ENCODE measurements around the gene YAE1. TPM values are rescaled to one million over a fixed set of nuclear protein-coding genes. Genes with fewer than 3 reads are reported as not detected.
A peak's percentile ranks its signal among the peaks of the same experiment; 100 is the strongest.

Gene YAE1
- total and polyA plus RNA-seq, 5 donors, result 21.4 to 30.9 (median 23.2) TPM

DNA sequence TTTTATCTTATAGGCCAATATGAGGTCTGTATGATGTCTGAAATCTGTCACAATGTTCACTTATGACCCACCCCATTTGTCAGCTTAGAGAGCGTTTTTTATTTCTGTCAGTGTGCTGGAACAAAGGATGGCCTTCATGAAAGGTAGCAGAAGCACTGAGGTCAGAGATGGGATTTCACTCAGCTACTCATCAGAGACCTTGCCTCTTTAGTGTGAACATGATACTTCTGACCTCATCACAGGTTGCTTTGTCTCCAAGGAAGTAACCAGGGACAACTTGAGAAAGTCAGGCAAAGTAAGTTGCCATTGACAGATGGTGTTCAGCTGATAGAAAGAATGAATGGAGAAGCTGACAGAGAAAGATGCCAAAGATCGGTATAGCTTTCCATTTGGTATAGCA, 16.3 kb downstream of the YAE1 start:
- no peak overlapping the region for H3K4me3 ChIP-seq (ENCODE audit: low read length)
- ATAC-seq (no peak), DNase-seq (no peak)
- WGBS, result 90% methylated on average over 2 of the region's 2 CpGs
- H3K27me3 ChIP-seq (ENCODE audit: control insufficient read depth, insufficient read depth), result no peaks in the 10 kb centered on the region
- no peaks in the 10 kb centered on the region for H3K9me3 ChIP-seq (ENCODE audit: control insufficient read depth, low read length)
- H3K4me1 ChIP-seq (ENCODE audit: control insufficient read depth, insufficient read depth, low read length), result no peaks in the 10 kb centered on the region
- intact Hi-C loops (cut with DNase I), result loop anchor here in 1 of 4 donors (5.0 kb wide), 1 partner anchor 165 kb away; no protein-coding TSS in a partner anchor
- H3K27ac ChIP-seq (ENCODE audit: low read length), result no peak overlapping the region

DNA sequence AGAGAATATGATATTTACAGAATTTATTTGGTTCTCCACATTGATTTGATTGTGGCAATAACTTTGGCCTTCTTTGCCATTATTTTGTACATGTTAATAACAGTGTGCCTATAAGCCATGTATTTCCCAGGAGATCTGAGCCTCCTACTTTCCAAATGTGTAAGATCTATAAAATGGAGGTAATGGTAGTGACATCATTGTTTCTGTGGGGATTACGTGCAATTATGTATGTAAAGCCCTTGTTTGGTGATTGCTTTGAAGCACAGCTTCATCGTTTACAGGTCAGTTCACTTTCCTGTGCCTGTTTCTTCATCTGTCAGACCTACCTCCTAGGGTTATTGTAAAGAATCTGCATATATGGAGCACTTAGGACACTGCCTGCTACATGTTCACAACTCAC, 17.3 kb downstream of the YAE1 start:
- DNase-seq (no peak), ATAC-seq (no peak)
- intact Hi-C loops (cut with DNase I), result loop anchor here in 1 of 4 donors (5.0 kb wide), 1 partner anchor 164 kb away; no protein-coding TSS in a partner anchor
- H3K27ac ChIP-seq (ENCODE audit: low read length), result no peak overlapping the region
- no peaks in the 10 kb centered on the region for H3K27me3 ChIP-seq (ENCODE audit: control insufficient read depth, insufficient read depth)
- no peaks in the 10 kb centered on the region for H3K9me3 ChIP-seq (ENCODE audit: control insufficient read depth, low read length)
- WGBS, result 82% methylated on average over 2 of the region's 2 CpGs
- H3K4me1 ChIP-seq (ENCODE audit: control insufficient read depth, insufficient read depth, low read length), result no peaks in the 10 kb centered on the region
- H3K4me3 ChIP-seq (ENCODE audit: low read length), result no peak overlapping the region

DNA sequence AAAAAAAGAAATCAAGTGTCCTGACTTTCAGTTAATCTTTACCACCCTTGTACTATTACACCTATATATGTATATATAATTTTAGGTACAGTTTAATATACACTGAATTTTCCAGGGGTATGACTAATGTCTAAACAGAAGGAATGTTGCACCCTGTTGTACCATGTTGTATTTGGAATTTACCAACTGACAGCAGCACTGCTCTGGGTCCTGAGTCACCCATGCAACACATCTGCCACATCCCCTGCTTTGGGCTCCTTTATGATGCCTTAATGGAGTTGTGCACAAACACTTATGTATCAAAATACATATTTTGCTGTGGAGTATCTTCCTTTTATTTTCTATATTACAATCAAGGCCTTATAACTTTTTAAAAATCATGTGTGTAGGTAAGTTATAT, 21.2 kb downstream of the YAE1 start:
- intact Hi-C loops (cut with DNase I), result no loop called here
- peaks cover 2% of the 10 kb centered on the region for H3K4me1 ChIP-seq (ENCODE audit: control insufficient read depth, insufficient read depth, low read length)
- H3K27ac ChIP-seq (ENCODE audit: low read length), result no peak overlapping the region
- no peak for ATAC-seq
- no peaks in the 10 kb centered on the region for H3K27me3 ChIP-seq (ENCODE audit: control insufficient read depth, insufficient read depth)
- no peaks in the 10 kb centered on the region for H3K9me3 ChIP-seq (ENCODE audit: control insufficient read depth, low read length)
- DNase-seq, result no peak
- H3K4me3 ChIP-seq (ENCODE audit: low read length), result no peak overlapping the region

DNA sequence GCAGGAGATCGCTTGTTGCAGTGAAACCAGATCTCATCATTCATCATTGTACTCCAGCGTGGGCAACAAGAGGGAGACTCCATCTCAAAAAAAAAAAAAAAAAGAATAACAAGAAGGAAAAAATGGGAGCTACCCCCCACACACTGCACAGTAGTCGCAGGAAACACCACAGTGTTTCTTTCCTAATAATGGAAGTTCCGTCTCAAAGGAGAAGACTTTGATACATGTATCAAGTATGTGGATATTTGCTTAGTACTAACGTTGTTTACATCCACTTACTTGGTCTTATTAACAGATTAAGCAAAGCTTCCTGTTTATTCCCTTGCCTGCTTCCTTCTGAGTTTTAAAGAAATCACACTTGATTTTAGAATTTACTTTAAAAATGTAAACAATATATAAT, 22.2 kb downstream of the YAE1 start:
- peaks cover 2% of the 10 kb centered on the region for H3K4me1 ChIP-seq (ENCODE audit: control insufficient read depth, insufficient read depth, low read length)
- WGBS, result 63% methylated on average over 5 of the region's 5 CpGs
- H3K27ac ChIP-seq (ENCODE audit: low read length), result no peak overlapping the region
- no peaks in the 10 kb centered on the region for H3K9me3 ChIP-seq (ENCODE audit: control insufficient read depth, low read length)
- ATAC-seq, result no peak
- DNase-seq, result no peak
- H3K27me3 ChIP-seq (ENCODE audit: control insufficient read depth, insufficient read depth), result no peaks in the 10 kb centered on the region
- intact Hi-C loops (cut with DNase I), result no loop called here
- no peak overlapping the region for H3K4me3 ChIP-seq (ENCODE audit: low read length)

DNA sequence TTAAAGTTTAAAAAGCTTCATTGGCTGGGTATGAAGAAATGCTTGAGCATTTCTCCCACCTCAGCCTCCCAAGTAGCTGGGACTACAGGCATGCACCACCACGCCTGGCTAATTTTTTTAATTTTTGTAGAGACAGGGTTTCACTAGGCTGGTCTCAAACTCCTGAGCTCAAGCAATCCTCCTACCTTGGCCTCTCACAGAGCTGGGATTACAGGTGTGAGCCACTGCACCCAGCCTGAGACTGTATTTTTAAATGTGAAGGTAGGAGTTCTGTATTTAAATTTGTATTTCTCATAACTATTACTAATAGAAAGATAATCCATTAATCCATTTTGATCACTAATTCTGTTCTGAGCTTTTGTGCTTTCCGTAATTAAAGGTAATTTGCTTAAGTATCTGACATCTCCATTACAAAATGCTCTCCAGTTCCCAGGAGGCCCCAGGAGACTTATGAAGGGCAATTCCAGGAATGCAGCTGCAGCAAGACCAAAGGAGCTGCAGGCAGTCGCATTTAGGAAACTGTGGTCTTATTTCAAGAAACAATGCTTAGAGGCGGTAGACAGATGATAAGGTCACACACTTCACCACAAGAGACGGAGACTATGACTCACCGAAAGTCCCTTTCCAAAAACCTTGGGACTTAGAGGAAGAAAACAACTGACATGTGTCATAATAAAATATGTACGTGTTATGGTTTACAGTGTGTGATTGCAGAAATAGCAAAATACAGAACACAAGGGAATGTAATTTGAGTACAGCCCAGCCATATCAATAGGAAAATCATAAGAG, 23.3 kb downstream of the YAE1 start:
- H3K27me3 ChIP-seq (ENCODE audit: control insufficient read depth, insufficient read depth), result no peaks in the 10 kb centered on the region
- 36% methylated on average over 7 of the region's 7 CpGs for WGBS
- peak; percentile 56 to 89 for ATAC-seq
- peaks cover 2% of the 10 kb centered on the region for H3K4me1 ChIP-seq (ENCODE audit: control insufficient read depth, insufficient read depth, low read length)
- no peaks in the 10 kb centered on the region for H3K9me3 ChIP-seq (ENCODE audit: control insufficient read depth, low read length)
- DNase-seq, result no peak
- no peak overlapping the region for H3K4me3 ChIP-seq (ENCODE audit: low read length)
- intact Hi-C loops (cut with DNase I), result no loop called here
- H3K27ac ChIP-seq (ENCODE audit: low read length), result no peak overlapping the region

DNA sequence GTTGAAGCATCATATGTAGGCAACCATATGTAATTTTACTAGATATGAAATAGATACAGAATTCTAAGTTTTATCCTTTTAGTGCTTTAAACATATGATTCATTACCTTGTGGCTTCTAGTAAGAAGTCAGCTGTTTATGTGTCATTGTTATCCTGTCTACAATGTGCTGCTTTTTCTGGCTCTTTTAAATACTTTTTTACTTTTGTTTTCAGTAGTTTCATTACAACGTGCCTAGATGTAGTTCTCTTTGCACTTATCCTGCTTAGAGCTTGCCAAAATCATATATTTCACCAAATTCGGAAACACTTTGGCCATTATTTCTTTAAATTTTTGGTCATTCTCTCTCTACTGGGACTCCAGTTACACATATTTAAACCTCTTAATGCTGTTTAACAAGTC, 26.4 kb downstream of the YAE1 start:
- DNase-seq (no peak), ATAC-seq (no peak)
- no peaks in the 10 kb centered on the region for H3K9me3 ChIP-seq (ENCODE audit: control insufficient read depth, low read length)
- no peaks in the 10 kb centered on the region for H3K27me3 ChIP-seq (ENCODE audit: control insufficient read depth, insufficient read depth)
- no peak overlapping the region for H3K4me3 ChIP-seq (ENCODE audit: low read length)
- intact Hi-C loops (cut with DNase I), result no loop called here
- WGBS, result 58% methylated on average over 2 of the region's 2 CpGs
- no peak overlapping the region for H3K27ac ChIP-seq (ENCODE audit: low read length)
- H3K4me1 ChIP-seq (ENCODE audit: control insufficient read depth, insufficient read depth, low read length), result peaks cover 2% of the 10 kb centered on the region

DNA sequence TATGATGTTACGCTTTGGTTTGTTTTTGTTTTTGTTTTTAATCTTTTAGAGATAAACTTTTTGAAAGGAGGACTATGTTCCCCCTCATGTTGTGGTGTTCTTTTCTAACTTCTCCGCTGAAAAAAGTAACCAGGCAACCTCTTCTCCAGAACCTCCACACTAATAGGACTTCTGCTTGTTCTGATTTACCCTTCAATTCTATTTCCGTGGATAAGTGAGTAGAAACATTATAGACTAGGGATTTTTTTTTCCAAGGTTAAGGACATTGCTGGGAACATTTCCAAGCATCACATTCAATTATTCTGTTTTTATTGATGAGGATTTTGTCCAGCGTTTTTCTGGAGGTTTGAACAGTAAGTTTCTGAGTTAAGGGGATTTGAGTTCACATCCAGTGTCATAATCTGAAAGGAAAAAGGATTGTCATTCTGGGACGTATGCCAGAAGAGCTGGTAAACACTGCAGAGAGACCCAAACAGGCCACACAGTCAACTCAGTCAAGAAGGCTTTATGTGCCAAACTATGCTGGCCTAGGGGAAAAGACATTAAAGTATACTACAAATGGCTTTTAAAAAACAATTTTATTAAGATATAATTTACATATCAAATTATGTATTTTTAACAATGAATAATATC, 28.9 kb downstream of the YAE1 start:
- DNase-seq, result no peak
- intact Hi-C loops (cut with DNase I), result no loop called here
- no peaks in the 10 kb centered on the region for H3K4me1 ChIP-seq (ENCODE audit: control insufficient read depth, insufficient read depth, low read length)
- WGBS, result 45% methylated on average over 5 of the region's 5 CpGs
- no peak overlapping the region for H3K27ac ChIP-seq (ENCODE audit: low read length)
- no peaks in the 10 kb centered on the region for H3K9me3 ChIP-seq (ENCODE audit: control insufficient read depth, low read length)
- H3K4me3 ChIP-seq (ENCODE audit: low read length), result no peak overlapping the region
- ATAC-seq, result peak in 1 of 2 donors; percentile 76
- H3K27me3 ChIP-seq (ENCODE audit: control insufficient read depth, insufficient read depth), result no peaks in the 10 kb centered on the region

DNA sequence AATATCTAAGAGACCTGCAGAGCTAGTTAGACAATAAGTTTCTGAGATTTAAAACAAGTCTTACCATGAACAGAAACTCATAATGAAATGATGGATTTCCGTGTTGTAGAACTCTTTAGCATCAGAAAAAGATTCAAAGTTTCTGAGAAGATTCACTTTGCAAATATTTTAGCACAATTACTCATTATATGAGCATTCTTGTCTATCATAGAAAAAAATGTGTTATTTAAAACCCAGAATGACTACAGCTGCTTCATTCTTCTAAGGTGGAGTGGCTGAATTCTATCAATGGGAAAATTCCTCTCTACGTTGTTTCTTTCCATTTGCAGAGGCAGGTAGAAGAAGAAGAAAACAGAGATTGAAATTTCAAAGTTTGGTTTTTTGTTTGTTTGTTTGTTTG, 36.1 kb downstream of the YAE1 start:
- no peak for ATAC-seq
- peaks cover 2% of the 10 kb centered on the region for H3K4me1 ChIP-seq (ENCODE audit: control insufficient read depth, insufficient read depth, low read length)
- no peak overlapping the region for H3K27ac ChIP-seq (ENCODE audit: low read length)
- no peaks in the 10 kb centered on the region for H3K27me3 ChIP-seq (ENCODE audit: control insufficient read depth, insufficient read depth)
- no peak for DNase-seq
- WGBS, result 59% methylated on average over 2 of the region's 2 CpGs
- intact Hi-C loops (cut with DNase I), result no loop called here
- no peak overlapping the region for H3K4me3 ChIP-seq (ENCODE audit: low read length)
- no peaks in the 10 kb centered on the region for H3K9me3 ChIP-seq (ENCODE audit: control insufficient read depth, low read length)

DNA sequence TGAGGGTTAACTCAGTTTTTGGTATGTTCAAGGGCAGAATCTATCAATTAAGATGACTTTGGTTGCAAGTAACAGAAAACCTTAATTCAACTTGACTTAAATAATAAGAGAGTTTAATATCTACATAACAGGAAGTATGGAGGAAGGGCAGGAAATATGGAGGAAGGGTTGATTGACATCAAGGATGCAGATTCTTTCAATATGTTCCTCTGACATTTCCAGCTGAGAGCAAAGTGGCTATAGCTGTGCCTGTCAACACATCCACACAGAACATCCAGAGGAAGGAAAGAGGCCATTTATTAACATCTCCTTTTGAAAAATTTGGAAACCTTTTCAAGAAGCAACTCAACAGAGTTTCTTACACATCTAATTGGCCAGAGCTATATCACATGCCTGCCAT, 37.7 kb downstream of the YAE1 start:
- no peak overlapping the region for H3K27ac ChIP-seq (ENCODE audit: low read length)
- H3K4me3 ChIP-seq (ENCODE audit: low read length), result no peak overlapping the region
- no peak for ATAC-seq
- intact Hi-C loops (cut with DNase I), result no loop called here
- no peaks in the 10 kb centered on the region for H3K27me3 ChIP-seq (ENCODE audit: control insufficient read depth, insufficient read depth)
- no peaks in the 10 kb centered on the region for H3K9me3 ChIP-seq (ENCODE audit: control insufficient read depth, low read length)
- no peak for DNase-seq
- H3K4me1 ChIP-seq (ENCODE audit: control insufficient read depth, insufficient read depth, low read length), result peaks cover 2% of the 10 kb centered on the region

DNA sequence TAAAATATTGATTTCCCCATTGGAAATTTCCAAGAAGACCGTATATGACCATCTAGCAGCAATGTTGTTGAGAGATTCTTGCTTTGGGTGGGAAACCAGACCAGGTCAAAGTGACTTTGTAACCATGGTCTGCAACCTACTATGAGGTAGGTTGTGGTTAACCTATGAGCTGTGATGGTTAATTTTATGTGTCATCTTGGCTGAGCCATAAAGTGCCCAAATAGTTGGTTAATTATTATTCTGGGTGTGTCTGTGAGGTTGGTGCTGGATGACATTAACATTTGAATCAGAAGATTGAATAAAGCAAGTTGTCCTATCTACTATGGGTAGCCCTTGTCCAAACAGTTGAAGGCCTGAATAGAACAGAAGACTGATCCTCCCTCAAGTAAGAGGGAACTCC, 38.9 kb downstream of the YAE1 start:
- no peak overlapping the region for H3K27ac ChIP-seq (ENCODE audit: low read length)
- ATAC-seq (no peak), DNase-seq (no peak)
- H3K4me1 ChIP-seq (ENCODE audit: control insufficient read depth, insufficient read depth, low read length), result peaks cover 2% of the 10 kb centered on the region
- 99% methylated on average over 1 of the region's 1 CpG for WGBS
- H3K9me3 ChIP-seq (ENCODE audit: control insufficient read depth, low read length), result no peaks in the 10 kb centered on the region
- no peak overlapping the region for H3K4me3 ChIP-seq (ENCODE audit: low read length)
- no peaks in the 10 kb centered on the region for H3K27me3 ChIP-seq (ENCODE audit: control insufficient read depth, insufficient read depth)
- intact Hi-C loops (cut with DNase I), result no loop called here

DNA sequence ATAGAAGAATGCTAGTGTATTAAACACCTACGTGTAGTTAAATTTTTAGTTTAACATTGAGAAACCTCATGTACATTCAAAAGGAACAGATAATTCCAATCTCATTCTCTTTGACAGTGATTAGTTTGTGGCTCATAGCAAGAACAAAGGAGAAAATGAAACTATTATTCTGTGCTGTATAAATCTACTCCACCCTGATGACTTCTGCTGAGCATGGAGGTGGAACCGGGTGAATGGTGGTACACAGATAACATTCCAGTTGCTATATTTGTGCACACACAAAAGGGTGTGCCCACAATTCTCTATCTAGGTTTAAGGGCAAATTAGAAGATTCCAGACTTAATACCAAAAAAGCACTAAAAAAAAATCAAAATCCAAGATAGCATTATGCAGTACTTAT, 40.1 kb downstream of the YAE1 start:
- peak; percentile 60 to 91 for ATAC-seq
- 59% methylated on average over 2 of the region's 2 CpGs for WGBS
- intact Hi-C loops (cut with DNase I), result no loop called here

More for the DNA sequence above, 40.1 kb downstream of the YAE1 start:
- H3K27me3 ChIP-seq (ENCODE audit: control insufficient read depth, insufficient read depth), result no peaks in the 10 kb centered on the region
- H3K9me3 ChIP-seq (ENCODE audit: control insufficient read depth, low read length), result no peaks in the 10 kb centered on the region
- no peak overlapping the region for H3K27ac ChIP-seq (ENCODE audit: low read length)
- H3K4me3 ChIP-seq (ENCODE audit: low read length), result no peak overlapping the region
- DNase-seq, result no peak
- peaks cover 2% of the 10 kb centered on the region for H3K4me1 ChIP-seq (ENCODE audit: control insufficient read depth, insufficient read depth, low read length)

Measured in right cardiac atrium (tissue), 5 donors.